ENCODE data around the gene HOXA11.

The HOXA11 gene

GRCh38 chr7:27185013-27185853, at the start of gene HOXA11:
Gene HOXA11, minus strand, starts transcription at chr7:27185232. Its CDS starts 88 bp downstream, at chr7:27185144.
- DNase-seq = no peak

- DNase-seq = no peak
Measured at GRCh38 chr7:27229448-27229847, 44.4 kb upstream of the HOXA11 start.

GRCh38 chr7:27224983-27225934, 40.2 kb upstream of the HOXA11 start:
- DNase-seq = no peak

GRCh38 chr7:27223941-27224575, 39.0 kb upstream of the HOXA11 start:
- no peak for DNase-seq

- DNase-seq = no peak
Measured at GRCh38 chr7:27221201-27221797, 36.3 kb upstream of the HOXA11 start.

GRCh38 chr7:27220440-27220955, 35.5 kb upstream of the HOXA11 start:
- no peak for DNase-seq

GRCh38 chr7:27219821-27220220, 34.8 kb upstream of the HOXA11 start:
- no peak for DNase-seq

- no peak for DNase-seq
Measured at GRCh38 chr7:27217951-27218350, 32.9 kb upstream of the HOXA11 start.

GRCh38 chr7:27215356-27215755, 30.3 kb upstream of the HOXA11 start:
- DNase-seq = no peak

- no peak for DNase-seq
Measured at GRCh38 chr7:27214239-27214950, 29.4 kb upstream of the HOXA11 start.

GRCh38 chr7:27213433-27214238, 28.6 kb upstream of the HOXA11 start:
- DNase-seq = no peak

- no peak for DNase-seq
Measured at GRCh38 chr7:27212497-27213432, 27.7 kb upstream of the HOXA11 start.

- DNase-seq = no peak
Measured at GRCh38 chr7:27211764-27212204, 26.8 kb upstream of the HOXA11 start.

GRCh38 chr7:27211084-27211446, 26.0 kb upstream of the HOXA11 start:
- no peak for DNase-seq

- peak; percentile 13 for DNase-seq
Measured at GRCh38 chr7:27210441-27211083, 25.5 kb upstream of the HOXA11 start.

- no peak for DNase-seq
Measured at GRCh38 chr7:27209933-27210440, 25.0 kb upstream of the HOXA11 start.

- no peak for DNase-seq
Measured at GRCh38 chr7:27208998-27209397, 24.0 kb upstream of the HOXA11 start.

- DNase-seq = no peak
Measured at GRCh38 chr7:27207348-27207985, 22.4 kb upstream of the HOXA11 start.

All from amniotic stem cell (primary cell).